Bladder microvascular endothelial cell (primary cell): Measurements from ENCODE around the gene TAF7. TPM values are rescaled to one million over a fixed set of nuclear protein-coding genes. Genes with fewer than 3 reads are reported as not detected.

Source experiments
- total RNA-seq: library from RNA; depleted of rRNA; stranded (reverse); fragments of >200 nt; gene quantifications from 2 replicates; pipeline ENCODE4 v1.2.3, GENCODE V29; 2014

TAF7 gene
- total RNA-seq, result 53.3 and 79.0 TPM in 2 replicates

GRCh38 chr5:141320225-141321169 lies at the start of gene TAF7:
Gene TAF7, minus strand, starts transcription at chr5:141320784. Its CDS starts 740 bp downstream, at chr5:141320044.

GRCh38 chr5:141363952-141364660 lies 43.5 kb upstream of the TAF7 start, which contains the start of gene PCDHGA5:
Gene PCDHGA5, plus strand, starts transcription at chr5:141364162. Its CDS starts 169 bp downstream, at chr5:141364331.

GRCh38 chr5:141359790-141360426 lies 39.3 kb upstream of the TAF7 start, which contains the start of gene PCDHGB2:
Gene PCDHGB2, plus strand, starts transcription at chr5:141359994. Its CDS starts 142 bp downstream, at chr5:141360136.

GRCh38 chr5:141354900-141355469 lies 34.4 kb upstream of the TAF7 start, which contains the start of gene PCDHGA4:
Gene PCDHGA4, plus strand, starts transcription at chr5:141355021. Its CDS starts 87 bp downstream, at chr5:141355108.

DNA sequence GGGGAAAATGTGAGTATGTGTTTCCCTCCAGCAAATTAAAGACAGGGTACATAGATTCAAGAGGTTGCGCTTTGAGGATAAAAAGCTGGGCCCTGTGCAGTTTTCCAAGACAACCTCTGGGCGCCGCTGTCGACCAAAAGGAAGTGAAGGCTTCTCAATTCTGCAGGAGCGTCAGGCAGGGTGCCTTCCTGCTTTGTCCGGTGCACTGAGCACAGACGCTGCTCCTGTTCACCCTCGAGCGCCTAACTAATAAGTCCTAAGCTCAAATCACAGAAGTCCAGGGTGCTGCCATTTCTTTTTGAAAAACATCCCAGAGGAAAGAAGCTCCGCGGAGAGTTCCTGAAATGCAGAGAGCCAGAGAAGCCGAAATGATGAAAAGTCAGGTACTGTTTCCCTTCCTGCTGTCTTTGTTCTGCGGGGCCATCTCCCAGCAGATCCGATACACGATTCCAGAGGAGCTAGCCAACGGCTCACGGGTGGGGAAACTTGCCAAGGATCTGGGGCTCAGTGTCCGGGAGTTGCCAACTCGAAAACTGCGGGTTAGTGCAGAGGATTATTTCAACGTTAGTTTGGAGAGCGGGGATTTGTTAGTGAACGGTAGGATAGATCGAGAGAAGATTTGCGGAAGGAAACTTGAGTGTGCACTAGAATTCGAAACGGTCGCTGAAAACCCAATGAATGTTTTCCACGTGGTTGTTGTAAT lies 29.5 kb upstream of the TAF7 start, which contains the start of gene PCDHGB1:
Gene PCDHGB1, plus strand, starts transcription at position 183 of the 703 bp plus-strand sequence. Its CDS starts 162 bp downstream, at position 345.

GRCh38 chr5:141343242-141343952 lies 22.8 kb upstream of the TAF7 start, which contains the start of gene PCDHGA3:
Gene PCDHGA3, plus strand, starts transcription at chr5:141343829. Its CDS starts 205 bp downstream, at chr5:141344034.

DNA sequence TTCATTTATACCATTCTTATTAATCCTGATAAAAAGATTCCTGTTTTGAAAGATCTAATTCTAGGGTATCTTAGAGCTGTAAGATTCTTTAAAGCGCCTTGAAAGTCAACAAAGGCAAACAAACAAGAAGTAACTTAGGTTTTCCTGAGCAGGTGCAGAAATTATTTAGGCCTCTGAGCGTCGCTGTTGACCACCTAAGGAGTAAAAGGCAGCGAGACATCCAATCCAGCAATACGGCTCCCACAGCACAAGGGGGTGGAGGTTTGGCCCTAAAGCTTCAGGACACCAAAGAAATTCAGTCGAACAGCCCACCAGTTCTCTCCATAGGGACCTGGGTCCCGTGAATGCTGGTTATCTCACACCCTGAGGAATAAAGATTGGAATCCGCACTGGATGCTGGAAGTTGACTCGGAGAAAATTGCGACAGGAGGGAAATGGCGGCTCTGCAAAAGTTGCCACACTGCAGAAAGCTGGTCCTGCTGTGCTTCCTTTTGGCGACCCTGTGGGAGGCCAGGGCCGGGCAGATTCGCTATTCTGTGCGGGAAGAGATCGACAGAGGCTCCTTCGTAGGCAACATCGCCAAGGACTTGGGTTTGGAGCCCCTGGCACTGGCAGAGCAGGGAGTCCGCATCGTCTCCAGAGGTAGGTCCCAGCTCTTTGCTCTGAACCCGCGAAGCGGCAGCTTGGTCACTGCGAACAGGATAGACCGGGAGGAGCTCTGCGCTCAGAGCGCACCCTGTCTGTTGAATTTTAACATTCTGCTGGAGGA lies 18.1 kb upstream of the TAF7 start, which contains the start of gene PCDHGA2:
Gene PCDHGA2, plus strand, starts transcription at position 223 of the 769 bp plus-strand sequence.

GRCh38 chr5:141330299-141331080 lies 9.9 kb upstream of the TAF7 start, which contains the start of gene PCDHGA1:
Gene PCDHGA1, plus strand, starts transcription at chr5:141330514.

DNA sequence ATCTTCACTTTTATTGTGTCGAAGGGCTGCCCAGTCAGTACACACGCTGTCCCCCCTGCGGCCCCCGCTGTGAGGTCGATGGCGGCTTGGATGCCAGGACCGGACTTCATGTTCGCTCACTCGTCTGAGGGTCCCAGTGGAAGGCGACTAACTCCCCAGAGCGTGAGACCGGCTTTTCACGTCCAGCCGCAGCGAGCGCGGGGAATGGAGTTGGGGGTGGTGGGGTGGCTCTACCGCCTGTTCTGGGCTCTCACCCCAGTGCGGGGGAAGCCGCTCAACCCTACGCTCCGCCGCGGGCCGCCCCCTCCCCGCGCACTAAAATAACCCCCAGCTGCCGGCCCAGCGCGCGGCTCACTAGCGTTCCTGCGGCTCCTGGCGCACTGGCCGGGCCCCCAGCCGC lies 16.8 kb downstream of the TAF7 start, which contains the start of gene SLC25A2:
Gene SLC25A2, minus strand, starts transcription at position 294 of the 400 bp plus-strand sequence. Its CDS starts 184 bp downstream, at position 110.

Other genes starting within 250 kb of the TAF7 start
- 0.81 and 2.3 TPM in 2 replicates for gene PCDHB2, start 226.2 kb downstream of the TAF7 start, total RNA-seq
- 0.32 and 1.2 TPM in 2 replicates for gene PCDHB3, start 220.3 kb downstream of the TAF7 start, total RNA-seq
- under 0.01 and 0.25 TPM in 2 replicates for gene PCDHB4, start 199.0 kb downstream of the TAF7 start, total RNA-seq
- gene PCDHB5, start 185.6 kb downstream of the TAF7 start, total RNA-seq, result 0.32 and 3.6 TPM in 2 replicates
- 0.25 TPM in 1 of 2 replicates, not detected in the other for gene PCDHB6, start 170.7 kb downstream of the TAF7 start, total RNA-seq
- gene PCDHB7, start 148.1 kb downstream of the TAF7 start, total RNA-seq, result 0.16 and 1.5 TPM in 2 replicates
- gene PCDHB8, start 143.0 kb downstream of the TAF7 start, total RNA-seq, result 0.16 and 1.3 TPM in 2 replicates
- gene PCDHB16, start 138.4 kb downstream of the TAF7 start, total RNA-seq, result under 0.01 and 0.63 TPM in 2 replicates
- 0.16 and 0.31 TPM in 2 replicates for gene PCDHB9, start 133.6 kb downstream of the TAF7 start, total RNA-seq
- 0.49 and 1.6 TPM in 2 replicates for gene PCDHB10, start 128.4 kb downstream of the TAF7 start, total RNA-seq
- gene PCDHB11, start 121.2 kb downstream of the TAF7 start, total RNA-seq, result 0.16 and 0.69 TPM in 2 replicates
- gene PCDHB12, start 112.1 kb downstream of the TAF7 start, total RNA-seq, result 0.16 and 1.3 TPM in 2 replicates
- gene PCDHB13, start 106.9 kb downstream of the TAF7 start, total RNA-seq, result 0.32 and 3.3 TPM in 2 replicates
- 0.49 and 1.8 TPM in 2 replicates for gene PCDHB14, start 97.4 kb downstream of the TAF7 start, total RNA-seq
- gene PCDHB15, start 75.4 kb downstream of the TAF7 start, total RNA-seq, result 0.32 and 1.2 TPM in 2 replicates
- 0.16 and 0.44 TPM in 2 replicates for gene SLC25A2, start 16.7 kb downstream of the TAF7 start, total RNA-seq
- 0.32 and 1.1 TPM in 2 replicates for gene PCDHGA1, start 9.7 kb upstream of the TAF7 start, total RNA-seq
- 0.81 and 1.9 TPM in 2 replicates for gene PCDHGA2, start 18.0 kb upstream of the TAF7 start, total RNA-seq
- 0.32 and 0.82 TPM in 2 replicates for gene PCDHGA3, start 23.0 kb upstream of the TAF7 start, total RNA-seq
- 0.65 and 2.8 TPM in 2 replicates for gene PCDHGB1, start 29.3 kb upstream of the TAF7 start, total RNA-seq
- 1.3 and 6.1 TPM in 2 replicates for gene PCDHGA4, start 34.2 kb upstream of the TAF7 start, total RNA-seq
- 1.1 and 5.1 TPM in 2 replicates for gene PCDHGB2, start 39.2 kb upstream of the TAF7 start, total RNA-seq
- gene PCDHGA5, start 43.4 kb upstream of the TAF7 start, total RNA-seq, result 0.49 and 2.0 TPM in 2 replicates
- 1.5 and 8.4 TPM in 2 replicates for gene PCDHGB3, start 49.5 kb upstream of the TAF7 start, total RNA-seq
- gene PCDHGA6, start 53.1 kb upstream of the TAF7 start, total RNA-seq, result 1.5 and 4.1 TPM in 2 replicates
- gene PCDHGA7, start 62.0 kb upstream of the TAF7 start, total RNA-seq, result 0.65 and 3.3 TPM in 2 replicates
- gene PCDHGB4, start 66.9 kb upstream of the TAF7 start, total RNA-seq, result 8.3 and 20.1 TPM in 2 replicates
- 0.65 and 3.0 TPM in 2 replicates for gene PCDHGA8, start 71.8 kb upstream of the TAF7 start, total RNA-seq
- 8.1 and 23.0 TPM in 2 replicates for gene PCDHGB5, start 77.2 kb upstream of the TAF7 start, total RNA-seq
- gene PCDHGA9, start 82.0 kb upstream of the TAF7 start, total RNA-seq, result 0.97 and 4.5 TPM in 2 replicates
- 1.6 and 3.9 TPM in 2 replicates for gene PCDHGB6, start 87.2 kb upstream of the TAF7 start, total RNA-seq
- gene PCDHGA10, start 92.2 kb upstream of the TAF7 start, total RNA-seq, result 2.1 and 5.2 TPM in 2 replicates
- 3.2 and 12.3 TPM in 2 replicates for gene PCDHGB7, start 96.9 kb upstream of the TAF7 start, total RNA-seq
- 4.0 and 14.5 TPM in 2 replicates for gene PCDHGA11, start 100.3 kb upstream of the TAF7 start, total RNA-seq
- gene PCDHGA12, start 109.7 kb upstream of the TAF7 start, total RNA-seq, result 1.8 and 6.2 TPM in 2 replicates
- 6.5 and 22.3 TPM in 2 replicates for gene PCDHGC3, start 155.2 kb upstream of the TAF7 start, total RNA-seq
- 0.49 and 2.8 TPM in 2 replicates for gene PCDHGC4, start 164.2 kb upstream of the TAF7 start, total RNA-seq
- 0.32 and 1.4 TPM in 2 replicates for gene PCDHGC5, start 168.3 kb upstream of the TAF7 start, total RNA-seq